Measurements from ENCODE around the gene LMAN2L. TPM values are rescaled to one million over a fixed set of nuclear protein-coding genes. Genes with fewer than 3 reads are reported as not detected.

LMAN2L gene
- total RNA-seq, 1 experiment from 2014 or later = 17.6 TPM

DNA sequence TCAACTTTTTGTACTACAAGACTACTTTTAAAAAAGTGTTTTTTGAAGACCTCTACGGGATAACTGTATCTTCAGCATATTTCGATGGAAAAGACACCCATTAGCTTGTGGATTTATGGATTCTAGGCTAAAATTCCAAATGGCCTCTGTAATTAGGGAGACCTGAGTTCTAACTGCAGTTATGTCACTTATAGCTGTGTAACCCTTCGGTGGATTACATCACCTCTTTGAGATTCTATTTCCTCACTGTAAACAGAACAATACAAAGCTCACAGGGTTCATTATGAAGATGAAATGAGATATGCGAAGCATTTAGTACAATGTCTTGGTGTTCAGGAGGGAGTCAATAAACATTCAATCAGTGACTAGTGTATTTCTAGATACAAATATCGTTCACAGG lies 24.2 kb downstream of the LMAN2L start:
- no peak overlapping the region for H3K4me2 ChIP-seq (ENCODE audit: insufficient read depth, insufficient read length, low read length)
- no peak overlapping the region for H3K23ac ChIP-seq (ENCODE audit: insufficient read length, low read depth, low read length)
- H2BK5ac ChIP-seq (ENCODE audit: insufficient read length, low read length) = no peak overlapping the region
- no peak overlapping the region for H2AK5ac ChIP-seq (ENCODE audit: insufficient read length, low read length)
- no peak for DNase-seq
- no peak overlapping the region for H4K8ac ChIP-seq (replicated peaks; ENCODE audit: insufficient read length, low read depth, low read length)
- no peak overlapping the region for H3K27ac Mint-ChIP-seq
- no peak overlapping the region for H3T11ph ChIP-seq (ENCODE audit: low read length)
- no peak overlapping the region for H3K4ac ChIP-seq (ENCODE audit: low read depth, low read length)
- H2BK120ac ChIP-seq (ENCODE audit: low read depth, low read length, poor library complexity, severe bottlenecking) = no peak overlapping the region
- H4K91ac ChIP-seq (ENCODE audit: insufficient read length, low read depth, low read length) = no peak overlapping the region
- H2AFZ ChIP-seq (ENCODE audit: low read length) = no peak overlapping the region
- H3K36me3 Mint-ChIP-seq (ENCODE audit: insufficient read depth in 1 of 3, low read depth in 3 of 3) = peaks cover 12 to 29% (median 19%) of the 10 kb centered on the region in 3 experiments; a peak in 6 of 7 replicates
- H3K79me2 ChIP-seq (ENCODE audit: insufficient read depth, low read length) = no peaks in the 10 kb centered on the region
- H2BK12ac ChIP-seq (ENCODE audit: insufficient read length, low read depth, low read length) = no peak overlapping the region
- no peak overlapping the region for H2BK15ac ChIP-seq (ENCODE audit: low read depth, low read length)
- no peak overlapping the region for H3K4me3 Mint-ChIP-seq
- no peaks in the 10 kb centered on the region for H3K23me2 ChIP-seq (ENCODE audit: insufficient read length, low read depth, low read length, poor library complexity, severe bottlenecking)
- H3K14ac ChIP-seq (ENCODE audit: insufficient read depth, low read length) = no peak overlapping the region
- H3K4me1 ChIP-seq (ENCODE audit: insufficient read depth, low read length) = no peaks in the 10 kb centered on the region
- no peak overlapping the region for H3K56ac ChIP-seq (ENCODE audit: insufficient read length, low read depth, low read length)
- no peak overlapping the region for H3K27ac ChIP-seq (ENCODE audit: insufficient read length, low read depth, low read length)
- no CpG with 5 or more reads among the region's 5 CpGs for WGBS (ENCODE audit: extremely low coverage, insufficient read length, low lambda C conversion rate)
- TF ChIP-seq, protein P1, sequence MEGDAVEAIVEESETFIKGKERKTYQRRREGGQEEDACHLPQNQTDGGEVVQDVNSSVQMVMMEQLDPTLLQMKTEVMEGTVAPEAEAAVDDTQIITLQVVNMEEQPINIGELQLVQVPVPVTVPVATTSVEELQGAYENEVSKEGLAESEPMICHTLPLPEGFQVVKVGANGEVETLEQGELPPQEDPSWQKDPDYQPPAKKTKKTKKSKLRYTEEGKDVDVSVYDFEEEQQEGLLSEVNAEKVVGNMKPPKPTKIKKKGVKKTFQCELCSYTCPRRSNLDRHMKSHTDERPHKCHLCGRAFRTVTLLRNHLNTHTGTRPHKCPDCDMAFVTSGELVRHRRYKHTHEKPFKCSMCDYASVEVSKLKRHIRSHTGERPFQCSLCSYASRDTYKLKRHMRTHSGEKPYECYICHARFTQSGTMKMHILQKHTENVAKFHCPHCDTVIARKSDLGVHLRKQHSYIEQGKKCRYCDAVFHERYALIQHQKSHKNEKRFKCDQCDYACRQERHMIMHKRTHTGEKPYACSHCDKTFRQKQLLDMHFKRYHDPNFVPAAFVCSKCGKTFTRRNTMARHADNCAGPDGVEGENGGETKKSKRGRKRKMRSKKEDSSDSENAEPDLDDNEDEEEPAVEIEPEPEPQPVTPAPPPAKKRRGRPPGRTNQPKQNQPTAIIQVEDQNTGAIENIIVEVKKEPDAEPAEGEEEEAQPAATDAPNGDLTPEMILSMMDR (conservative IDR thresholded peaks at IDR 0.05) = no peak
- no peaks in the 10 kb centered on the region for H3K79me1 ChIP-seq (ENCODE audit: insufficient read depth, low read depth, low read length, poor library complexity, severe bottlenecking)
- H3K27me3 ChIP-seq (ENCODE audit: insufficient read depth, low read length) = no peaks in the 10 kb centered on the region
- no peaks in the 10 kb centered on the region for H3K9me3 Mint-ChIP-seq
- H4K20me1 ChIP-seq (ENCODE audit: control insufficient read depth, insufficient read depth, insufficient read length) = no peaks in the 10 kb centered on the region
- H2BK20ac ChIP-seq (ENCODE audit: low read depth, low read length, poor library complexity, severe bottlenecking) = no peak overlapping the region
- H4K5ac ChIP-seq (ENCODE audit: insufficient read length, low read depth, low read length) = no peak overlapping the region
- H3K27me3 Mint-ChIP-seq (ENCODE audit: low read depth) = no peaks in the 10 kb centered on the region
- H3K4me1 Mint-ChIP-seq = no peaks in the 10 kb centered on the region
- H3K9me3 ChIP-seq (ENCODE audit: control insufficient read depth, low read depth, low read length) = no peaks in the 10 kb centered on the region
- no peak overlapping the region for H3K18ac ChIP-seq (ENCODE audit: insufficient read length, low read depth, low read length)
- H3K9ac ChIP-seq (ENCODE audit: extremely low read depth, insufficient read length, low read length) = no peak overlapping the region

Measured in H9 (cell line).